SU-DHL-6 (cell line): ENCODE measurements around the gene CLIP3.

Experiments
- H2AFZ ChIP-seq: fragments of 200-600 bp; sonication (generic); 2 replicates; pipeline ENCODE4 v1.6.1; 2014; ENCODE audit warnings: low read depth, mild to moderate bottlenecking, moderate library complexity, mixed read lengths, antibody characterized with exemption, low read length; ENCODE audit not compliant: severe bottlenecking
- H3F3A ChIP-seq: fragments of 200-600 bp; shearing (Covaris generic); 2 replicates; pipeline ENCODE4 v1.6.0; 2016; ENCODE audit warnings: antibody characterized with exemption, mild to moderate bottlenecking; ENCODE audit not compliant: insufficient read depth
- H3K27ac ChIP-seq: fragments of 200-600 bp; sonication (generic); 2 replicates; pipeline ENCODE4 v1.5.1; 2016; ENCODE audit warnings: low read depth, mild to moderate bottlenecking, low read length, moderate library complexity, mixed read lengths
- H3K27me3 ChIP-seq: fragments of 200-600 bp; sonication (generic), shearing (Covaris generic); 2 replicates; pipeline ENCODE4 v1.6.0; 2014; ENCODE audit warnings: mild to moderate bottlenecking, low read length
- H3K36me3 ChIP-seq: fragments of 200-600 bp; sonication (generic); 2 replicates; pipeline ENCODE4 v1.6.1; 2014; ENCODE audit warnings: mild to moderate bottlenecking, low read length, mixed read lengths
- H3K4me2 ChIP-seq: fragments of 300-600, 200-600 bp; shearing (Covaris generic), sonication (generic); 2 replicates; pipeline ENCODE4 v1.6.0; 2014; ENCODE audit warnings: low read length, low read depth, mild to moderate bottlenecking; ENCODE audit not compliant: poor library complexity, severe bottlenecking
- H3K4me3 ChIP-seq: fragments of 200-600 bp; sonication (generic); 2 replicates; pipeline ENCODE4 v1.5.1; 2014; ENCODE audit warnings: antibody characterized with exemption, low read length, mild to moderate bottlenecking, mixed read lengths; ENCODE audit not compliant: insufficient read depth, poor library complexity, severe bottlenecking
- H3K79me2 ChIP-seq: fragments of 200-600 bp; sonication (generic); 2 replicates; pipeline ENCODE4 v1.6.1; 2014; ENCODE audit warnings: mild to moderate bottlenecking, low read length, moderate library complexity; ENCODE audit not compliant: insufficient read depth
- H3K9ac ChIP-seq: fragments of 200-600 bp; sonication (generic); 2 replicates; pipeline ENCODE4 v1.7.0; 2014; ENCODE audit warnings: mild to moderate bottlenecking, low read length
- H3K9me2 ChIP-seq: fragments of 200-600 bp; sonication (generic); replicated peaks from 2 replicates; pipeline ENCODE4 v1.6.1; 2014; ENCODE audit warnings: low read length; ENCODE audit not compliant: insufficient read depth
- H3K9me3 ChIP-seq: fragments of 200-600 bp; sonication (generic); 2 replicates; pipeline ENCODE4 v1.6.1; 2014; ENCODE audit warnings: low read length, mixed read lengths; ENCODE audit not compliant: insufficient read depth
- H4K20me1 ChIP-seq: fragments of 200-600 bp; sonication (generic); 2 replicates; pipeline ENCODE4 v1.6.1; 2014; ENCODE audit warnings: low read depth, mild to moderate bottlenecking, antibody characterized with exemption, low read length, moderate library complexity, mixed read lengths
- EZH2phosphoT487 ChIP-seq: fragments of 200-600 bp; sonication (generic), shearing (Covaris generic); conservative IDR thresholded peaks from 2 replicates; pipeline ENCODE4 v1.6.1; 2018; ENCODE audit warnings: mild to moderate bottlenecking, antibody characterized with exemption, low read length, moderate library complexity, mixed read lengths
- TF ChIP-seq, protein P1 (sequence below): fragments of 200-600 bp; sonication (generic); IDR thresholded peaks from one replicate; pipeline ENCODE4 v1.5.1; 2017; ENCODE audit warnings: antibody characterized with exemption, mild to moderate bottlenecking, low read length, moderate library complexity; ENCODE audit not compliant: insufficient read depth, poor library complexity, severe bottlenecking

The CLIP3 gene

DNA sequence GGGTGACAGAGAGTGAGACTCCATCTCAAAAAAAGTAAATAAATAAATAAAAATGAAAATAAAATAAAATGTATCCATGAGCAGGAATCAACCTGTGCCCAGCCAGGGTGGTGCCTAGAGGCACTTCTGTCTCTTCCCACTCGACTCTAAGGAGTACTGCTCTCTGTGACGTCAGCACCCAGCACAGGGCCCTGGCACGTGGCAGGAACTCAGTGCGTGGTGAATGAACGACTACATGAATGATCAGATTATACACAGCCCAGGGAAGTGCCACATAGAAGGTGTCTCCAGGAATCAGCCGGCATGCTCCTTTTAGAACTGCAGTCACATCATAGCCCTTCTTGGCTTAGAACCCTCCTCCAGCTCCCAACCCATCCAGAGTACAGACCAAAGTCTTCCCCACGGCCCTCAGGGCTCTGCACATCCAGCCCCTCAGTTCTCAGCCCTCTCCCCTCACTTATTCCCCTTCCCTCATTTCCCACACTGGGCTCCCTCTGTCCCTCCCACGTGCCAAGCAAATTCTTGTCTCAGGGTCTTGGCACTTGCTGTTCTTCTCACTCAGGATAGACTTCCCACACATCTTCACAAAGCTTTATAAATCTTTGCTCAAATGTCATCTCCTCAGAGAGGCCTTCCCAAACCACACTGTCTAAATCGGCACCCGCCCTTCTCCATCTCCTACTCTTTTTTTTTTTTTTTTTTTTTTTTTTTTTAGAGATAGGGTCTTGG, 4.2 kb downstream of the CLIP3 start:
- Histone ChIP-seq H3K9me3 (no peaks in the 10 kb centered on the region), H3K4me2 (no peak overlapping the region), H3K27me3 (no peaks in the 10 kb centered on the region), H3K9ac (no peak overlapping the region), H3F3A (no peaks in the 10 kb centered on the region), H3K27ac (no peak overlapping the region), H3K79me2 (no peaks in the 10 kb centered on the region), H3K4me3 (no peak overlapping the region), H3K9me2 (no peaks in the 10 kb centered on the region), H2AFZ (no peak overlapping the region), H4K20me1 (no peaks in the 10 kb centered on the region), H3K36me3 (no peaks in the 10 kb centered on the region)
- TF ChIP-seq EZH2phosphoT487 = no peak
- TF ChIP-seq, protein P1, sequence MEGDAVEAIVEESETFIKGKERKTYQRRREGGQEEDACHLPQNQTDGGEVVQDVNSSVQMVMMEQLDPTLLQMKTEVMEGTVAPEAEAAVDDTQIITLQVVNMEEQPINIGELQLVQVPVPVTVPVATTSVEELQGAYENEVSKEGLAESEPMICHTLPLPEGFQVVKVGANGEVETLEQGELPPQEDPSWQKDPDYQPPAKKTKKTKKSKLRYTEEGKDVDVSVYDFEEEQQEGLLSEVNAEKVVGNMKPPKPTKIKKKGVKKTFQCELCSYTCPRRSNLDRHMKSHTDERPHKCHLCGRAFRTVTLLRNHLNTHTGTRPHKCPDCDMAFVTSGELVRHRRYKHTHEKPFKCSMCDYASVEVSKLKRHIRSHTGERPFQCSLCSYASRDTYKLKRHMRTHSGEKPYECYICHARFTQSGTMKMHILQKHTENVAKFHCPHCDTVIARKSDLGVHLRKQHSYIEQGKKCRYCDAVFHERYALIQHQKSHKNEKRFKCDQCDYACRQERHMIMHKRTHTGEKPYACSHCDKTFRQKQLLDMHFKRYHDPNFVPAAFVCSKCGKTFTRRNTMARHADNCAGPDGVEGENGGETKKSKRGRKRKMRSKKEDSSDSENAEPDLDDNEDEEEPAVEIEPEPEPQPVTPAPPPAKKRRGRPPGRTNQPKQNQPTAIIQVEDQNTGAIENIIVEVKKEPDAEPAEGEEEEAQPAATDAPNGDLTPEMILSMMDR = no peak

DNA sequence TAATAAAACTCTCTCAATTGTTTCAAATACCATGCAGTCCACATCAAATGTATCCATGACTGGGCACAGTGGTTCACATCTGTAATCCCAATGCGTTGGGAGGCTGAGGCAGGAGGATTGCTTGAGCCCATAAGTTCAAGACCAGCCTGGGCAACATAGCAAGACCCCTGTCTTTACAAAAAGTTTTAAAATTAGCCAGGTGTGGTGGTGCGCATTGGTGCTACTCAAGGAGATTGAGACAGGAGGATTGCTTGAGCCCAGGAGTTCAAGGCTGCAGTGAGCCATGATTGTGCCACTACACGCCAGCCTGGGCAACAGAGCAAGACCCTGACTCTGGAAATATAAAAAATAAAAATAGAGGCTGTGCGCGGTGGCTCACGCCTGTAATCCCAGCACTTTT, 5.0 kb downstream of the CLIP3 start:
- Histone ChIP-seq H3K36me3 (no peaks in the 10 kb centered on the region), H3K4me3 (no peak overlapping the region), H3K79me2 (no peaks in the 10 kb centered on the region), H4K20me1 (no peaks in the 10 kb centered on the region), H3K9me3 (no peaks in the 10 kb centered on the region), H3F3A (no peaks in the 10 kb centered on the region), H3K9me2 (no peaks in the 10 kb centered on the region), H3K27me3 (no peaks in the 10 kb centered on the region), H3K27ac (no peak overlapping the region), H2AFZ (no peak overlapping the region), H3K4me2 (no peak overlapping the region), H3K9ac (no peak overlapping the region)
- TF ChIP-seq, protein P1 = no peak
- TF ChIP-seq EZH2phosphoT487 = no peak

DNA sequence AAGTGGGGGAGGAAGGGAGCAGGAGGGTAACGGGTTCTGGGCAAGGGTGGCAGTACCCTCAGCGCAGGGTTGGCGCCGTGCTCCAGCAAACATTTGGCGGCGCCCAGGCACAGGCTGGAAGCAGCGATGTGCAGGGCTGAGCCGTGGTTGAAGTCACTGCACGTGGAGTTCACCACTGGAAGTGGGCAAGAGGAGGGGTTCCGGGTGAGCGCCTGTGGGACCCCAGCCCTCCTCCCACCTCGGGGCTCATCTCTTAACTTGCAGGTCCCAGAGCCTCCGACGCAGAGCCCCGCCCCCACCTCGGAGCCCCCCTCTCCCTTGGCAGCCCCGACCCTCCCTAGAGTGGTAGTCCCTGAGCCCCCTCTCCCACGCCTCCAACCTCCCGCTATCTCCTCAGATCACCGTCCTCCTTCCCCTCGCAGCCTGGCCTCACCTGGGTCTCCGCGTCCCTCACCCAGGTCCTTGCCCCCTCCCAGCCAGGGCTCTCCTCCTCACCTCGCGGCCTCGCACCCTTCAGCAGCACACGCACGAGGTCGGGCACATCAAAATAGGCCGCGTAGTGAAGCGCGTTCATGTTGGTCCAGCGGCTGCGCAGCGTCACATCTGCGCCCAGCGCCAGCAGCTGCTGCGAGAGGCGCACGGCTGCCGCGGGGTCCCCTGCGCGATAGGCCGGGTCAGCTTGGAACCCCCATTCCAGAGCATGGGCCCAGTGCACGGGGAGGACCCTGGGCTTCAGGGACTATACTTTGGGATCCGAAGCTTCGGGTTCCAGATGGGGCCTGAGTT, 6.4 kb downstream of the CLIP3 start:
- Histone ChIP-seq H4K20me1 (no peaks in the 10 kb centered on the region), H3K9me2 (no peaks in the 10 kb centered on the region), H3K4me3 (no peak overlapping the region), H3K9ac (no peak overlapping the region), H3K9me3 (no peaks in the 10 kb centered on the region), H2AFZ (no peak overlapping the region), H3K36me3 (no peaks in the 10 kb centered on the region), H3F3A (no peaks in the 10 kb centered on the region), H3K27ac (no peak overlapping the region), H3K4me2 (no peak overlapping the region), H3K79me2 (no peaks in the 10 kb centered on the region), H3K27me3 (no peaks in the 10 kb centered on the region)
- TF ChIP-seq, protein P1 = no peak
- no peak for TF ChIP-seq EZH2phosphoT487
